Keratinocyte (primary cell): ENCODE results near the gene TAF4. TPM values are rescaled to one million over a fixed set of nuclear protein-coding genes. Genes with fewer than 3 reads are reported as not detected.

Experiments
- DNase-seq: peaks from one replicate; pipeline ENCODE4 v3.0.0-alpha.2; 2011; ENCODE audit warnings: low read depth, missing footprints, low spot score
- FAIRE-seq: peaks from 2 replicates; lab custom pipeline; 2011; peaks lifted over from hg19 to GRCh38; lab: Jason Lieb, UNC
- H2AFZ ChIP-seq: 2 replicates; pipeline ENCODE4 v1.6.0; 2012; ENCODE audit warnings: low read length, control low read depth, inconsistent platforms; ENCODE audit not compliant: control insufficient read depth
- H3K27ac ChIP-seq: 2 replicates; pipeline ENCODE4 v1.5.1; 2011; ENCODE audit warnings: low read length; ENCODE audit not compliant: control insufficient read depth, insufficient read depth
- H3K27me3 ChIP-seq: 3 replicates; pipeline ENCODE4 v1.6.0; 2011; ENCODE audit warnings: low read length; ENCODE audit not compliant: control insufficient read depth, insufficient read depth; ENCODE audit errors: extremely low read depth
- H3K36me3 ChIP-seq, 2 experiments: 2 replicates in 1 of 2; 3 replicates in 1 of 2; pipeline ENCODE4 v1.5.1; 2011; ENCODE audit warnings: low read length in 2 of 2, mild to moderate bottlenecking in 1 of 2; ENCODE audit not compliant: control insufficient read depth in 2 of 2, insufficient read depth in 2 of 2; ENCODE audit errors: extremely low read depth in 1 of 2
- H3K4me1 ChIP-seq: 3 replicates; pipeline ENCODE4 v1.5.1; 2011; ENCODE audit warnings: low read length; ENCODE audit not compliant: control insufficient read depth, insufficient read depth; ENCODE audit errors: extremely low read depth
- H3K4me2 ChIP-seq: 3 replicates; pipeline ENCODE4 v1.6.0; 2011; ENCODE audit warnings: low read depth, low read length; ENCODE audit not compliant: control insufficient read depth, insufficient read depth; ENCODE audit errors: extremely low read depth
- H3K4me3 ChIP-seq, 3 experiments: fragments of 200-600 bp in 1 of 3; sonication (generic) in 1 of 3; 2 replicates in 2 of 3; 3 replicates in 1 of 3; pipeline ENCODE4 v1.5.1; 2011 to 2016; ENCODE audit warnings: low read length in 3 of 3, mild to moderate bottlenecking in 3 of 3, control low read depth in 2 of 3, inconsistent platforms in 1 of 3, low read depth in 1 of 3, mixed read lengths in 1 of 3, mixed run types in 1 of 3, moderate library complexity in 1 of 3; ENCODE audit not compliant: control insufficient read depth in 2 of 3, insufficient read depth in 2 of 3; ENCODE audit errors: extremely low read depth in 1 of 3
- H3K79me2 ChIP-seq: 2 replicates; pipeline ENCODE4 v1.6.0; 2012; ENCODE audit warnings: low read length; ENCODE audit not compliant: control insufficient read depth, insufficient read depth
- H3K9ac ChIP-seq: 3 replicates; pipeline ENCODE4 v1.6.0; 2011; ENCODE audit warnings: low read length; ENCODE audit not compliant: control insufficient read depth, insufficient read depth; ENCODE audit errors: extremely low read depth
- H3K9me1 ChIP-seq: 3 replicates; pipeline ENCODE4 v1.6.0; 2011; ENCODE audit warnings: low read length; ENCODE audit not compliant: control insufficient read depth, insufficient read depth; ENCODE audit errors: extremely low read depth
- H3K9me3 ChIP-seq: 2 replicates; pipeline ENCODE4 v1.5.1; 2012; ENCODE audit warnings: low read depth, low read length; ENCODE audit not compliant: control insufficient read depth
- H4K20me1 ChIP-seq: 3 replicates; pipeline ENCODE4 v1.6.0; 2011; ENCODE audit warnings: low read length; ENCODE audit not compliant: control insufficient read depth, insufficient read depth; ENCODE audit errors: extremely low read depth
- CTCF ChIP-seq, 3 experiments: IDR thresholded peaks in 1 of 3; conservative IDR thresholded peaks in 1 of 3; optimal IDR thresholded peaks in 1 of 3; 2 replicates in 2 of 3; 3 replicates in 1 of 3; pipeline versions ENCODE3 to v1.5.1; 2011; ENCODE audit warnings: low read length in 3 of 3, mild to moderate bottlenecking in 3 of 3, moderate library complexity in 2 of 3, control low read depth in 1 of 3, inconsistent platforms in 1 of 3; ENCODE audit not compliant: insufficient read depth in 2 of 3; ENCODE audit errors: extremely low read depth in 1 of 3
- EZH2 ChIP-seq: IDR thresholded peaks from one replicate; pipeline ENCODE4 v1.6.1; 2012; ENCODE audit warnings: inconsistent platforms, mild to moderate bottlenecking, low read length, moderate library complexity
- dilution Hi-C: fragments of 300-500 bp; cut with MboI; formaldehyde crosslinking; loops from one replicate; pipeline ENCODE4 v1.7.0; 2020; ENCODE audit warnings: low sequenced_read_pairs; ENCODE audit not compliant: extremely low pct_ligation_motif_present
- polyA plus RNA-seq, 5 experiments: library from polyadenylated mRNA; depleted of rRNA in 3 of 5; stranded (reverse) in 3 of 5; stranded (forward) in 1 of 5; unstranded in 1 of 5; fragments of >200 nt; gene quantifications; 1 replicate in 1 of 5; 2 replicates in 3 of 5; 3 replicates in 1 of 5; pipeline versions ENCODE4 v1.2.1 to v1.2.3, GENCODE V29; 2011 to 2012; ENCODE audit warnings: missing spikeins in 2 of 5, low read depth in 1 of 5, low replicate concordance in 1 of 5

The TAF4 gene
- polyA plus RNA-seq, 1 donor (not counting 4 experiments of a cell fraction or from before 2014, with no cell fraction given) = 3.3 TPM

GRCh38 chr20:61953037-61954021 is 112.4 kb downstream of the TAF4 start:
- no peak overlapping the region for H3K4me2 ChIP-seq
- DNase-seq = no peak
- no peaks in the 10 kb centered on the region for H4K20me1 ChIP-seq
- H3K4me1 ChIP-seq = no peaks in the 10 kb centered on the region
- H3K79me2 ChIP-seq = no peaks in the 10 kb centered on the region
- no peak overlapping the region for H2AFZ ChIP-seq
- H3K9me3 ChIP-seq = no peaks in the 10 kb centered on the region
- dilution Hi-C loops = no loop called here
- no peaks in the 10 kb centered on the region for H3K36me3 ChIP-seq
- TF ChIP-seq EZH2 (no peak), CTCF (optimal IDR thresholded peaks at IDR 0.05 in 1 of 3, IDR thresholded peaks at IDR 0.05 in 1 of 3, conservative IDR thresholded peaks at IDR 0.05 in 1 of 3; ENCODE audit: extremely low read depth in 1 of 3, insufficient read depth in 2 of 3, low read length in 3 of 3) (no peak)
- H3K27ac ChIP-seq = no peak overlapping the region
- peaks cover 21% of the 10 kb centered on the region for H3K27me3 ChIP-seq
- no peak overlapping the region for H3K4me3 ChIP-seq
- H3K9me1 ChIP-seq = no peaks in the 10 kb centered on the region
- no peak overlapping the region for H3K9ac ChIP-seq
- FAIRE-seq = no peak

- peaks cover 21% of the 10 kb centered on the region for H3K27me3 ChIP-seq
- DNase-seq (no peak), FAIRE-seq (no peak)
Observed at GRCh38 chr20:61951695-61952533, 113.8 kb downstream of the TAF4 start.

More at GRCh38 chr20:61951695-61952533, 113.8 kb downstream of the TAF4 start:
- Histone ChIP-seq H4K20me1 (no peaks in the 10 kb centered on the region), H3K9ac (no peak overlapping the region), H3K36me3 (no peaks in the 10 kb centered on the region), H3K27ac (no peak overlapping the region), H2AFZ (no peak overlapping the region), H3K4me1 (no peaks in the 10 kb centered on the region), H3K9me1 (no peaks in the 10 kb centered on the region), H3K9me3 (no peaks in the 10 kb centered on the region), H3K79me2 (no peaks in the 10 kb centered on the region), H3K4me2 (no peak overlapping the region), H3K4me3 (no peak overlapping the region)
- dilution Hi-C loops = no loop called here
- no peak for TF ChIP-seq CTCF (optimal IDR thresholded peaks at IDR 0.05 in 1 of 3, IDR thresholded peaks at IDR 0.05 in 1 of 3, conservative IDR thresholded peaks at IDR 0.05 in 1 of 3; ENCODE audit: extremely low read depth in 1 of 3, insufficient read depth in 2 of 3, low read length in 3 of 3)
- TF ChIP-seq EZH2 = no peak
